K562 (cell line): ENCODE measurements around the gene MMP11. TPM values are rescaled to one million over a fixed set of nuclear protein-coding genes. Genes with fewer than 3 reads are reported as not detected.

Experiments
- ATAC-seq: fragments of 200-7000 bp; cut with Tn5 transposase; 3 replicates; pipeline ENCODE4 v1.9.1; 2020; ENCODE audit warnings: moderate library complexity
- BruUV-seq: library from RNA; stranded (reverse); fragments of 400-500 nt; replicated peaks from 2 replicates; lab custom pipeline; 2021; lab: Mats Ljungman, UMichigan
- CTCF ChIA-PET: fragments of 300-600 bp; formaldehyde crosslinking; extraction: SDS; loops from one replicate; lab custom pipeline; 2021; ENCODE audit warnings: low intra/inter-chr PET ratio; lab: Yijun Ruan, JAX
- POLR2A ChIA-PET: fragments of 300-600, 350-650 bp; sonication (Branson Sonifier 250); formaldehyde crosslinking; extraction: SDS; loops from one replicate; lab custom pipeline; 2021; ENCODE audit warnings: antibody characterized with exemption, inconsistent platforms; lab: Yijun Ruan, JAX
- DNase-seq, 4 experiments: peaks; one replicate each; pipeline versions ENCODE4 v3.0.0 to v3.0.0-alpha.2; 2011 to 2018; ENCODE audit warnings: low spot score in 3 of 4, mixed read lengths in 3 of 4; ENCODE audit errors: extremely low read depth in 1 of 4
- FAIRE-seq: peaks from 2 replicates; lab custom pipeline; 2011; peaks lifted over from hg19 to GRCh38; lab: Jason Lieb, UNC
- H2AFZ ChIP-seq: 2 replicates; pipeline ENCODE4 v1.6.0; 2011; ENCODE audit warnings: low read depth, low read length, control low read depth, inconsistent platforms
- H3K27ac ChIP-seq: fragments of 200-600 bp; 3 replicates; pipeline ENCODE4 v1.8.0; 2011; ENCODE audit warnings: low read depth, mild to moderate bottlenecking, control low read depth, inconsistent platforms, low read length, moderate library complexity, mixed read lengths; ENCODE audit errors: extremely low read depth
- H3K27me3 ChIP-seq, 2 experiments: fragments of 300-600 bp in 1 of 2; 2 replicates in 1 of 2; 3 replicates in 1 of 2; pipeline versions ENCODE4 v1.6.0 to v1.8.0; 2011; ENCODE audit warnings: inconsistent platforms in 2 of 2, low read length in 2 of 2, mild to moderate bottlenecking in 1 of 2, mixed read lengths in 1 of 2, moderate library complexity in 1 of 2; ENCODE audit not compliant: control insufficient read depth in 2 of 2, insufficient read depth in 2 of 2
- H3K36me3 ChIP-seq: fragments of 300-600 bp; 3 replicates; pipeline ENCODE4 v1.8.0; 2011; ENCODE audit warnings: mild to moderate bottlenecking, low read length, inconsistent platforms; ENCODE audit not compliant: control insufficient read depth, insufficient read depth
- H3K4me1 ChIP-seq, 2 experiments: fragments of 200-600 bp in 1 of 2; replicated peaks in 1 of 2; 2 replicates in 1 of 2; 3 replicates in 1 of 2; pipeline versions ENCODE4 v1.5.1 to v1.8.0; 2011; ENCODE audit warnings: inconsistent platforms in 2 of 2, low read length in 2 of 2, mild to moderate bottlenecking in 1 of 2, mixed read lengths in 1 of 2, moderate library complexity in 1 of 2; ENCODE audit not compliant: control insufficient read depth in 2 of 2, insufficient read depth in 2 of 2
- H3K4me2 ChIP-seq: 2 replicates; pipeline ENCODE4 v1.6.1; 2011; ENCODE audit warnings: low read length, control low read depth, inconsistent platforms, mixed read lengths; ENCODE audit not compliant: insufficient read depth
- H3K4me3 ChIP-seq: fragments of 200-600 bp; sonication (generic), shearing (Covaris generic); 2 replicates; pipeline ENCODE4 v1.5.1; 2016; ENCODE audit warnings: control low read depth, inconsistent platforms
- H3K79me2 ChIP-seq: fragments of 200-600 bp; 3 replicates; pipeline ENCODE4 v1.8.0; 2011; ENCODE audit warnings: low read length, inconsistent platforms; ENCODE audit not compliant: control insufficient read depth, insufficient read depth
- H3K9ac ChIP-seq, 2 experiments: 2 replicates each; pipeline versions ENCODE4 v1.6.0 to v1.6.1; 2011; ENCODE audit warnings: low read depth in 2 of 2, low read length in 2 of 2, control low read depth in 1 of 2, inconsistent platforms in 1 of 2, mild to moderate bottlenecking in 1 of 2, mixed read lengths in 1 of 2; ENCODE audit not compliant: insufficient read depth in 1 of 2
- H3K9me1 ChIP-seq: one replicate; pipeline ENCODE4 v1.6.0; 2011; ENCODE audit warnings: inconsistent platforms, mild to moderate bottlenecking, low read length, moderate library complexity; ENCODE audit not compliant: control insufficient read depth, insufficient read depth
- H3K9me3 ChIP-seq: replicated peaks from 2 replicates; pipeline ENCODE4 v1.5.1; 2011; ENCODE audit warnings: low read depth, low read length, inconsistent platforms; ENCODE audit not compliant: control insufficient read depth, insufficient read depth
- H4K20me1 ChIP-seq: replicated peaks from 2 replicates; pipeline ENCODE4 v1.6.1; 2011; ENCODE audit warnings: low read length, inconsistent platforms, mixed read lengths; ENCODE audit not compliant: control insufficient read depth, insufficient read depth
- JUND ChIP-seq, 2 experiments: IDR thresholded peaks; 2 replicates in 1 of 2; 3 replicates in 1 of 2; pipeline ENCODE4 v1.6.1; 2011; ENCODE audit warnings: borderline replicate concordance in 2 of 2, low read depth in 2 of 2, low read length in 2 of 2, improper control_type of control experiment in 1 of 2, missing biosample characterization in 1 of 2, missing genetic modification characterization in 1 of 2, missing genetic modification reagents in 1 of 2
- WGBS: fragments of 100-300 bp; shearing (Covaris generic); methylation state at CpG from one replicate; pipeline ENCODE4 v1.1.6; 2016; ENCODE audit warnings: low coverage, mixed read lengths; ENCODE audit not compliant: insufficient coverage; ENCODE audit errors: missing lambda C conversion rate; 5-methylcytosine and 5-hydroxymethylcytosine counted together
- in situ Hi-C: fragments of 300-500 bp; cut with MboI; formaldehyde crosslinking; loops from 4 replicates; pipeline ENCODE4 v1.15.0; 2018; ENCODE audit warnings: inconsistent platforms, mixed read lengths
- intact Hi-C: fragments of 100-400 bp; cut with micrococcal nuclease; formaldehyde crosslinking; loops from 2 replicates; pipeline ENCODE4 v1.14.2; 2022
- polyA plus RNA-seq, 8 experiments: library from polyadenylated mRNA; depleted of rRNA in 4 of 8; stranded (reverse) in 5 of 8; unstranded in 3 of 8; fragments of >200 nt; fragmentation: Nextera tagmentation in 2 of 8; fragmentation: Illumina TruSeq in 1 of 8; extraction: Ambion mirVana in 2 of 8; extraction: Trizol in 1 of 8; gene quantifications; 2 replicates each; pipeline versions ENCODE4 v1.2.1 to v1.2.3, GENCODE V29; 2011 to 2014; ENCODE audit warnings: inconsistent platforms in 1 of 8, missing spikeins in 1 of 8
- total RNA-seq, 7 experiments: library from RNA; depleted of rRNA in 6 of 7; stranded (reverse); fragments of >200 nt in 6 of 7; fragmentation: Illumina TruSeq in 2 of 7; extraction: Trizol in 2 of 7; gene quantifications; 2 replicates each; pipeline versions ENCODE4 v1.2.1 to v1.2.3, GENCODE V29; 2011 to 2021; ENCODE audit warnings: low replicate concordance in 1 of 7
- TF ChIP-seq, protein P1 (sequence below): fragments of 200-800 bp; sonication (Bioruptor generic); IDR thresholded peaks from 2 replicates; pipeline ENCODE4 v1.6.1; 2017; ENCODE audit warnings: missing genetic modification characterization, missing compliant biosample characterization

Gene MMP11
- total and polyA plus RNA-seq, 9 of the 15 experiments (the other 6 are each of a cell fraction or from before 2014, with no cell fraction given), result 0.14 to 1.8 (median 1.1) TPM; not detected in 2

DNA sequence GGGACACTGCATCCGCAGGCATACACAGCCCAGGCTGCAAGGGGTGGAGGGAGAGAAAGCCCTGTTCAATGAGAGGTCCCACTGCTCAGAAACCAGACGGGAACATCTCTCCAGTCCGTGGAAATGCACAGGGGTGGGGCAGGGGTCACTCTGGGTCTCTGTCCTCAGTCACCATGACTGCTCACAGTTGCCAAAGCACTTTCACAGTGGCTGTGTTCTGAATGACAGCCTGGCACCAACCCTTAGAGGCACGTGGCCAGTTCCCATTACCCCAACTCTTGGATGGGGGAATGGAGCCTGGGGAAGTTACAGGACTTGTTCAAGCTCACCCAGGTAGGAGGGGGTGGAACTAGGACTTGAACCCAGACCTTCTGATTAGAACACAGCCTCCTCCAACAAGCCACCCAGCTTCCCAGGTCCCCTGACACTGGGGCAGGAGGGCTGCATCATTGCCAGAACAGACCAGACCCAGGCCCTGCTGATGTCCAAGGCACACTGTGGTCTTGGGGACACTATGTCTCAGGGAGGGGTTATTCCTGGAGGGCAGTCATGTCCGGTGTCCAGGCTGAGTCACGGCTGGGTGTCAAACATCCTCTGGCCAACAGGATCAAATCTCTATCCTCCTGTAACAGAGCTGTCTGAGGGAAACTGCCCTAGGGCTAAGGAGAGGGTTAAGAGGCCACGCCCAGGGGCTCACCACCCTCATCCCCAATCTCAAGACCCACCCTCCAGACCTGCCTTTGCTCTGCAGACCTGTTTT lies 30.0 kb upstream of the MMP11 start:
- H2AFZ ChIP-seq, result no peak overlapping the region
- peak; percentile 57 for ATAC-seq
- H3K4me2 ChIP-seq, result no peak overlapping the region
- ChIA-PET CTCF (interaction anchor here (0.6 kb wide), 1 partner anchor 1163 kb away, joined by 3 read pairs; no protein-coding TSS in a partner anchor), POLR2A (interaction anchor here (0.6 to 1.2 kb wide), 4 partner anchors 8 to 43 kb away, joined by 3 to 4 read pairs (median 4); partner anchors contain the start of gene ZNF70)
- no peaks in the 10 kb centered on the region for H3K79me2 ChIP-seq
- H3K9me3 ChIP-seq, result no peaks in the 10 kb centered on the region
- H3K36me3 ChIP-seq, result peaks cover 26% of the 10 kb centered on the region; the same call in 2 of the 3 replicates
- no peak overlapping the region for H3K4me3 ChIP-seq
- in situ Hi-C loops, result no loop called here
- no peaks in the 10 kb centered on the region for H3K9me1 ChIP-seq
- FAIRE-seq, result no peak
- no peak overlapping the region; a peak in 1 of 4 replicates for H3K9ac ChIP-seq
- no peaks in the 10 kb centered on the region for H3K27me3 ChIP-seq
- BruUV-seq, result no TSS peak
- 66% methylated on average over 3 of the region's 7 CpGs for WGBS
- DNase-seq, result peak in 1 of 4 experiments; percentile 19
- H3K27ac ChIP-seq, result no peak overlapping the region
- H3K4me1 ChIP-seq, result peaks cover 0 to 3% of the 10 kb centered on the region in 2 experiments; a peak in 1 of 5 replicates
- intact Hi-C loops, result no loop called here
- no peaks in the 10 kb centered on the region for H4K20me1 ChIP-seq
- 0 out of 2 replicates have a peak, but pooled peaks have one; percentile 3 for TF ChIP-seq JUND (IDR thresholded peaks at IDR 0.05; ENCODE audit: borderline replicate concordance, low read depth, low read length)
- TF ChIP-seq JUND (tag; IDR thresholded peaks at IDR 0.05; ENCODE audit: borderline replicate concordance, low read depth, low read length), result no peak
- TF ChIP-seq, protein P1, sequence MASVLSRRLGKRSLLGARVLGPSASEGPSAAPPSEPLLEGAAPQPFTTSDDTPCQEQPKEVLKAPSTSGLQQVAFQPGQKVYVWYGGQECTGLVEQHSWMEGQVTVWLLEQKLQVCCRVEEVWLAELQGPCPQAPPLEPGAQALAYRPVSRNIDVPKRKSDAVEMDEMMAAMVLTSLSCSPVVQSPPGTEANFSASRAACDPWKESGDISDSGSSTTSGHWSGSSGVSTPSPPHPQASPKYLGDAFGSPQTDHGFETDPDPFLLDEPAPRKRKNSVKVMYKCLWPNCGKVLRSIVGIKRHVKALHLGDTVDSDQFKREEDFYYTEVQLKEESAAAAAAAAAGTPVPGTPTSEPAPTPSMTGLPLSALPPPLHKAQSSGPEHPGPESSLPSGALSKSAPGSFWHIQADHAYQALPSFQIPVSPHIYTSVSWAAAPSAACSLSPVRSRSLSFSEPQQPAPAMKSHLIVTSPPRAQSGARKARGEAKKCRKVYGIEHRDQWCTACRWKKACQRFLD (CRISPR knock-in tag), result no peak
